Limb (tissue), 2 donors: Measurements from ENCODE around the gene AMELX.

Experiments used
- DNase-seq, 2 donors: peaks; one replicate each; pipeline ENCODE4 v3.0.0-alpha.2; 2016; ENCODE audit errors: extremely low spot score in 2 of 2

AMELX gene

GRCh38 chrX:11293113-11293512 is at the start of gene AMELX:
TSS of gene AMELX (plus strand) at chrX:11293413. CDS start at chrX:11294789, 1,376 bp downstream.
- no peak for DNase-seq

GRCh38 chrX:11244636-11245035 is 48.6 kb upstream of the AMELX start:
- peak in 1 of 2 donors; percentile 8 for DNase-seq

GRCh38 chrX:11254417-11255109 is 38.6 kb upstream of the AMELX start:
- no peak for DNase-seq

- DNase-seq, result no peak
Measured at GRCh38 chrX:11257290-11257689, 35.9 kb upstream of the AMELX start.

GRCh38 chrX:11257711-11258110 is 35.5 kb upstream of the AMELX start:
- DNase-seq, result no peak

- DNase-seq, result no peak
Measured at GRCh38 chrX:11259437-11259836, 33.8 kb upstream of the AMELX start.

- DNase-seq, result no peak
Measured at GRCh38 chrX:11261260-11261659, 32.0 kb upstream of the AMELX start.

GRCh38 chrX:11264925-11265324 is 28.3 kb upstream of the AMELX start:
- DNase-seq, result no peak

GRCh38 chrX:11265352-11265751 is 27.9 kb upstream of the AMELX start:
- DNase-seq, result no peak

- peak in 1 of 2 donors; percentile 20 for DNase-seq
Measured at GRCh38 chrX:11266573-11267003, 26.6 kb upstream of the AMELX start.

- no peak for DNase-seq
Measured at GRCh38 chrX:11267425-11267824, 25.8 kb upstream of the AMELX start.

- DNase-seq, result no peak
Measured at GRCh38 chrX:11269006-11269405, 24.2 kb upstream of the AMELX start.

- no peak for DNase-seq
Measured at GRCh38 chrX:11269996-11270395, 23.2 kb upstream of the AMELX start.

GRCh38 chrX:11272290-11272689 is 20.9 kb upstream of the AMELX start:
- no peak for DNase-seq

- no peak for DNase-seq
Measured at GRCh38 chrX:11272863-11273262, 20.4 kb upstream of the AMELX start.

- no peak for DNase-seq
Measured at GRCh38 chrX:11273544-11273943, 19.7 kb upstream of the AMELX start.

- DNase-seq, result no peak
Measured at GRCh38 chrX:11282043-11282442, 11.2 kb upstream of the AMELX start.

GRCh38 chrX:11285651-11286050 is 7.6 kb upstream of the AMELX start:
- DNase-seq, result no peak

GRCh38 chrX:11287505-11287904 is 5.7 kb upstream of the AMELX start:
- no peak for DNase-seq

GRCh38 chrX:11290416-11291102 is 2.7 kb upstream of the AMELX start:
- DNase-seq, result no peak

- DNase-seq, result no peak
Measured at GRCh38 chrX:11296051-11296450, 2.8 kb downstream of the AMELX start.

- DNase-seq, result no peak
Measured at GRCh38 chrX:11298600-11298999, 5.4 kb downstream of the AMELX start.

GRCh38 chrX:11304829-11305228 is 11.6 kb downstream of the AMELX start:
- no peak for DNase-seq
